K562 (cell line): ENCODE results near the gene IL15. TPM values are rescaled to one million over a fixed set of nuclear protein-coding genes. Genes with fewer than 3 reads are reported as not detected.

Experiments used
- ATAC-seq: fragments of 200-7000 bp; cut with Tn5 transposase; 3 replicates; pipeline ENCODE4 v1.9.1; 2020; ENCODE audit warnings: moderate library complexity
- BruUV-seq: library from RNA; stranded (reverse); fragments of 400-500 nt; replicated peaks from 2 replicates; lab custom pipeline; 2021; lab: Mats Ljungman, UMichigan
- CTCF ChIA-PET: fragments of 300-600 bp; formaldehyde crosslinking; extraction: SDS; loops from one replicate; lab custom pipeline; 2021; ENCODE audit warnings: low intra/inter-chr PET ratio; lab: Yijun Ruan, JAX
- POLR2A ChIA-PET: fragments of 300-600, 350-650 bp; sonication (Branson Sonifier 250); formaldehyde crosslinking; extraction: SDS; loops from one replicate; lab custom pipeline; 2021; ENCODE audit warnings: antibody characterized with exemption, inconsistent platforms; lab: Yijun Ruan, JAX
- DNase-seq, 4 experiments: peaks; one replicate each; pipeline versions ENCODE4 v3.0.0 to v3.0.0-alpha.2; 2011 to 2018; ENCODE audit warnings: low spot score in 3 of 4, mixed read lengths in 3 of 4; ENCODE audit errors: extremely low read depth in 1 of 4
- FAIRE-seq: peaks from 2 replicates; lab custom pipeline; 2011; peaks lifted over from hg19 to GRCh38; lab: Jason Lieb, UNC
- H2AFZ ChIP-seq: 2 replicates; pipeline ENCODE4 v1.6.0; 2011; ENCODE audit warnings: low read depth, low read length, control low read depth, inconsistent platforms
- H3K27ac ChIP-seq: fragments of 200-600 bp; 3 replicates; pipeline ENCODE4 v1.8.0; 2011; ENCODE audit warnings: low read depth, mild to moderate bottlenecking, control low read depth, inconsistent platforms, low read length, moderate library complexity, mixed read lengths; ENCODE audit errors: extremely low read depth
- H3K27me3 ChIP-seq, 2 experiments: fragments of 300-600 bp in 1 of 2; 2 replicates in 1 of 2; 3 replicates in 1 of 2; pipeline versions ENCODE4 v1.6.0 to v1.8.0; 2011; ENCODE audit warnings: inconsistent platforms in 2 of 2, low read length in 2 of 2, mild to moderate bottlenecking in 1 of 2, mixed read lengths in 1 of 2, moderate library complexity in 1 of 2; ENCODE audit not compliant: control insufficient read depth in 2 of 2, insufficient read depth in 2 of 2
- H3K36me3 ChIP-seq: fragments of 300-600 bp; 3 replicates; pipeline ENCODE4 v1.8.0; 2011; ENCODE audit warnings: mild to moderate bottlenecking, low read length, inconsistent platforms; ENCODE audit not compliant: control insufficient read depth, insufficient read depth
- H3K4me1 ChIP-seq, 2 experiments: fragments of 200-600 bp in 1 of 2; replicated peaks in 1 of 2; 2 replicates in 1 of 2; 3 replicates in 1 of 2; pipeline versions ENCODE4 v1.5.1 to v1.8.0; 2011; ENCODE audit warnings: inconsistent platforms in 2 of 2, low read length in 2 of 2, mild to moderate bottlenecking in 1 of 2, mixed read lengths in 1 of 2, moderate library complexity in 1 of 2; ENCODE audit not compliant: control insufficient read depth in 2 of 2, insufficient read depth in 2 of 2
- H3K4me2 ChIP-seq: 2 replicates; pipeline ENCODE4 v1.6.1; 2011; ENCODE audit warnings: low read length, control low read depth, inconsistent platforms, mixed read lengths; ENCODE audit not compliant: insufficient read depth
- H3K4me3 ChIP-seq: fragments of 200-600 bp; sonication (generic), shearing (Covaris generic); 2 replicates; pipeline ENCODE4 v1.5.1; 2016; ENCODE audit warnings: control low read depth, inconsistent platforms
- H3K79me2 ChIP-seq: fragments of 200-600 bp; 3 replicates; pipeline ENCODE4 v1.8.0; 2011; ENCODE audit warnings: low read length, inconsistent platforms; ENCODE audit not compliant: control insufficient read depth, insufficient read depth
- H3K9ac ChIP-seq, 2 experiments: 2 replicates each; pipeline versions ENCODE4 v1.6.0 to v1.6.1; 2011; ENCODE audit warnings: low read depth in 2 of 2, low read length in 2 of 2, control low read depth in 1 of 2, inconsistent platforms in 1 of 2, mild to moderate bottlenecking in 1 of 2, mixed read lengths in 1 of 2; ENCODE audit not compliant: insufficient read depth in 1 of 2
- H3K9me1 ChIP-seq: one replicate; pipeline ENCODE4 v1.6.0; 2011; ENCODE audit warnings: inconsistent platforms, mild to moderate bottlenecking, low read length, moderate library complexity; ENCODE audit not compliant: control insufficient read depth, insufficient read depth
- H3K9me3 ChIP-seq: replicated peaks from 2 replicates; pipeline ENCODE4 v1.5.1; 2011; ENCODE audit warnings: low read depth, low read length, inconsistent platforms; ENCODE audit not compliant: control insufficient read depth, insufficient read depth
- H4K20me1 ChIP-seq: replicated peaks from 2 replicates; pipeline ENCODE4 v1.6.1; 2011; ENCODE audit warnings: low read length, inconsistent platforms, mixed read lengths; ENCODE audit not compliant: control insufficient read depth, insufficient read depth
- HOMEZ ChIP-seq: fragments of 250-450 bp; sonication (Bioruptor Pico); IDR thresholded peaks from 2 replicates; pipeline ENCODE4 v1.4.0; 2020; ENCODE audit warnings: mild to moderate bottlenecking, moderate library complexity
- RAD51 ChIP-seq: fragments of 450-650 bp; IDR thresholded peaks from 2 replicates; pipeline ENCODE4 v1.7.1; 2016; ENCODE audit warnings: low read depth, mild to moderate bottlenecking, borderline replicate concordance
- ZNF197 ChIP-seq: fragments of 200-800 bp; sonication (Bioruptor generic); IDR thresholded peaks from 2 replicates; pipeline ENCODE4 v1.6.1; 2016; ENCODE audit warnings: low read depth, missing genetic modification characterization, missing compliant biosample characterization
- WGBS: fragments of 100-300 bp; shearing (Covaris generic); methylation state at CpG from one replicate; pipeline ENCODE4 v1.1.6; 2016; ENCODE audit warnings: low coverage, mixed read lengths; ENCODE audit not compliant: insufficient coverage; ENCODE audit errors: missing lambda C conversion rate; 5-methylcytosine and 5-hydroxymethylcytosine counted together
- in situ Hi-C: fragments of 300-500 bp; cut with MboI; formaldehyde crosslinking; loops from 4 replicates; pipeline ENCODE4 v1.15.0; 2018; ENCODE audit warnings: inconsistent platforms, mixed read lengths
- intact Hi-C: fragments of 100-400 bp; cut with micrococcal nuclease; formaldehyde crosslinking; loops from 2 replicates; pipeline ENCODE4 v1.14.2; 2022
- polyA plus RNA-seq, 8 experiments: library from polyadenylated mRNA; depleted of rRNA in 4 of 8; stranded (reverse) in 5 of 8; unstranded in 3 of 8; fragments of >200 nt; fragmentation: Nextera tagmentation in 2 of 8; fragmentation: Illumina TruSeq in 1 of 8; extraction: Ambion mirVana in 2 of 8; extraction: Trizol in 1 of 8; gene quantifications; 2 replicates each; pipeline versions ENCODE4 v1.2.1 to v1.2.3, GENCODE V29; 2011 to 2014; ENCODE audit warnings: inconsistent platforms in 1 of 8, missing spikeins in 1 of 8
- total RNA-seq, 7 experiments: library from RNA; depleted of rRNA in 6 of 7; stranded (reverse); fragments of >200 nt in 6 of 7; fragmentation: Illumina TruSeq in 2 of 7; extraction: Trizol in 2 of 7; gene quantifications; 2 replicates each; pipeline versions ENCODE4 v1.2.1 to v1.2.3, GENCODE V29; 2011 to 2021; ENCODE audit warnings: low replicate concordance in 1 of 7
- TF ChIP-seq, protein P1 (sequence below): fragments of 450-650 bp; formaldehyde crosslinking; IDR thresholded peaks from 2 replicates; pipeline ENCODE4 v1.4.0; 2020; ENCODE audit warnings: mild to moderate bottlenecking, mixed read lengths

Gene IL15
- total and polyA plus RNA-seq, 9 of the 15 experiments (the other 6 are each of a cell fraction or from before 2014, with no cell fraction given) = 0.13 to 0.50 (median 0.34) TPM

DNA sequence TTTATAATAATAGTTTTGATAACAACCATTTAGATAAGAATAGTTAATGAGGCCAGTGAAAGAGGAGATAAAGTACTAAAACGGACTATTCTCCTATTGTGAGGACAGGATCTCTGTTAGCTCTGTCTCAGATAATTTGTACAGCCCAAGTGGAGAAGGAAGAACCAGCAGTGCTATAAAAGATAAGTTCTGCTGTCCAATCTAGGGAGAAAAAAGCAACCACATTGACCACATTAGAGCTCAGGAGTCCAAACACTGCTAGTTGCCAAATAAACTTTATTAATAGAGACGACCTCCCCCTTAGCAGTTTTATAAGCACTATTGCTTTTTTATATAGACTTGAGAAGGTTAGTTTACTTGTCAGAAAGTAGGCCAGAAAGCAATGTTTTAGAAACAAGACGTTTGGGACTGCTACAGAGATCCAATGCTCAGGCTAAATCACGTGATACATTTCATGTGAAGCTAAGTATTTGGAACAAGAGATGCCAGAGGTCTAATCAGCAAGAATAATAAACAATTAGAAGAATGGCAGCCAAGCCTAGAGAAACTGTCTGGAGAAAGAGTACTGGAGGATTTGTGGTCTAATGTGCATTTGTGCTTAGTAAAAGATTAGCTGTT, 15.9 kb downstream of the IL15 start:
- H3K79me2 ChIP-seq = no peaks in the 10 kb centered on the region
- DNase-seq (no peak), FAIRE-seq (no peak), ATAC-seq (no peak)
- H3K9me3 ChIP-seq = no peaks in the 10 kb centered on the region
- H3K4me1 ChIP-seq = no peaks in the 10 kb centered on the region
- no peak overlapping the region for H3K9ac ChIP-seq
- no peak overlapping the region for H3K27ac ChIP-seq
- H3K36me3 ChIP-seq = no peaks in the 10 kb centered on the region
- H3K27me3 ChIP-seq = no peaks in the 10 kb centered on the region
- in situ Hi-C loops = no loop called here
- BruUV-seq = no TSS peak
- 0% methylated on average over 4 of the region's 4 CpGs for WGBS
- intact Hi-C loops = no loop called here
- H4K20me1 ChIP-seq = no peaks in the 10 kb centered on the region
- no peak overlapping the region for H3K4me3 ChIP-seq
- H3K4me2 ChIP-seq = no peak overlapping the region
- ChIA-PET CTCF (no interaction called here), POLR2A (no interaction called here)
- H2AFZ ChIP-seq = no peak overlapping the region
- TF ChIP-seq HOMEZ (CRISPR knock-in tag) = no peak
- TF ChIP-seq ZNF197 = no peak
- TF ChIP-seq RAD51 = peak; percentile 41; the same call in 1 of the 2 replicates
- TF ChIP-seq, protein P1, sequence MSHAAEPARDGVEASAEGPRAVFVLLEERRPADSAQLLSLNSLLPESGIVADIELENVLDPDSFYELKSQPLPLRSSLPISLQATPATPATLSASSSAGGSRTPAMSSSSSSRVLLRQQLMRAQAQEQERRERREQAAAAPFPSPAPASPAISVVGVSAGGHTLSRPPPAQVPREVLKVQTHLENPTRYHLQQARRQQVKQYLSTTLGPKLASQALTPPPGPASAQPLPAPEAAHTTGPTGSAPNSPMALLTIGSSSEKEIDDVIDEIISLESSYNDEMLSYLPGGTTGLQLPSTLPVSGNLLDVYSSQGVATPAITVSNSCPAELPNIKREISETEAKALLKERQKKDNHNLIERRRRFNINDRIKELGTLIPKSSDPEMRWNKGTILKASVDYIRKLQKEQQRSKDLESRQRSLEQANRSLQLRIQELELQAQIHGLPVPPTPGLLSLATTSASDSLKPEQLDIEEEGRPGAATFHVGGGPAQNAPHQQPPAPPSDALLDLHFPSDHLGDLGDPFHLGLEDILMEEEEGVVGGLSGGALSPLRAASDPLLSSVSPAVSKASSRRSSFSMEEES = peak; percentile 80
- no peaks in the 10 kb centered on the region for H3K9me1 ChIP-seq
